Epidermal melanocyte (primary cell): ENCODE results near the gene NHLRC4.

ENCODE experiments used
- DNase-seq: peaks from one replicate; pipeline ENCODE4 v3.0.0; 2011; ENCODE audit warnings: low spot score; ENCODE audit not compliant: insufficient read length

Gene NHLRC4

GRCh38 chr16:565419-566330 is 1.1 kb upstream of the NHLRC4 start:
- no peak for DNase-seq

GRCh38 chr16:567373-568256 is 810 bp downstream of the NHLRC4 start:
- DNase-seq = no peak

- no peak for DNase-seq
Observed at GRCh38 chr16:568401-569258, 1.8 kb downstream of the NHLRC4 start.

GRCh38 chr16:569445-570254 is 2.8 kb downstream of the NHLRC4 start, which contains the start of gene PIGQ:
PIGQ (plus strand) TSS chr16:569968; CDS start chr16:574075, 4,107 bp downstream.
- peak; percentile 90 for DNase-seq

GRCh38 chr16:572865-573650 is 6.3 kb downstream of the NHLRC4 start:
- DNase-seq = no peak

GRCh38 chr16:574021-574760 is 7.4 kb downstream of the NHLRC4 start:
- no peak for DNase-seq

GRCh38 chr16:575354-576196 is 8.8 kb downstream of the NHLRC4 start:
- DNase-seq = no peak

- DNase-seq = no peak
Observed at GRCh38 chr16:576197-576822, 9.5 kb downstream of the NHLRC4 start.

GRCh38 chr16:576823-577201 is 10.0 kb downstream of the NHLRC4 start:
- no peak for DNase-seq

- no peak for DNase-seq
Observed at GRCh38 chr16:577796-578195, 11.0 kb downstream of the NHLRC4 start.

- no peak for DNase-seq
Observed at GRCh38 chr16:578232-578869, 11.5 kb downstream of the NHLRC4 start.

GRCh38 chr16:578870-579405 is 12.1 kb downstream of the NHLRC4 start:
- no peak for DNase-seq

GRCh38 chr16:580141-580945 is 13.5 kb downstream of the NHLRC4 start:
- DNase-seq = no peak

- no peak for DNase-seq
Observed at GRCh38 chr16:580946-581498, 14.2 kb downstream of the NHLRC4 start.

- no peak for DNase-seq
Observed at GRCh38 chr16:582218-582613, 15.4 kb downstream of the NHLRC4 start.
